Skeletal muscle tissue (tissue), 4 donors: ENCODE results near the gene LAGE3. TPM values are rescaled to one million over a fixed set of nuclear protein-coding genes. Genes with fewer than 3 reads are reported as not detected.
A peak's percentile ranks its signal among the peaks of the same experiment; 100 is the strongest.

Source experiments
- H3K27ac ChIP-seq: one replicate; pipeline ENCODE4 v1.7.0; 2013; ENCODE audit warnings: mild to moderate bottlenecking, low read depth, low read length, inconsistent platforms
- H3K27me3 ChIP-seq, 3 donors: one replicate each; pipeline ENCODE4 v1.7.0; 2013; ENCODE audit warnings: low read length in 3 of 3; ENCODE audit not compliant: control insufficient read depth in 3 of 3, insufficient read depth in 3 of 3
- H3K36me3 ChIP-seq, 3 donors: one replicate each; pipeline ENCODE4 v1.7.0; 2013; ENCODE audit warnings: low read length in 3 of 3; ENCODE audit not compliant: control insufficient read depth in 3 of 3, insufficient read depth in 3 of 3
- H3K4me1 ChIP-seq, 3 donors: one replicate each; pipeline ENCODE4 v1.7.0; 2013; ENCODE audit warnings: low read length in 3 of 3, mild to moderate bottlenecking in 3 of 3; ENCODE audit not compliant: control insufficient read depth in 3 of 3, insufficient read depth in 3 of 3
- H3K4me3 ChIP-seq, 3 donors: one replicate each; pipeline ENCODE4 v1.7.0; 2013; ENCODE audit warnings: low read length in 3 of 3
- H3K9ac ChIP-seq, 3 donors: one replicate each; pipeline ENCODE4 v1.7.0; 2013; ENCODE audit warnings: low read length in 3 of 3, mild to moderate bottlenecking in 3 of 3, moderate library complexity in 2 of 3, low read depth in 1 of 3
- H3K9me3 ChIP-seq, 3 donors: one replicate each; pipeline ENCODE4 v1.7.0; 2013; ENCODE audit warnings: low read length in 3 of 3; ENCODE audit not compliant: control insufficient read depth in 3 of 3
- total RNA-seq: library from RNA; depleted of rRNA; stranded (reverse); fragments of >200 nt; gene quantifications from one replicate; pipeline ENCODE4 v1.2.3, GENCODE V29; 2014
- donor health status: Osteomylitis.

Gene LAGE3
- total RNA-seq, 1 donor from 2014 or later = 12.0 TPM

GRCh38 chrX:154445776-154446175 is 33.3 kb downstream of the LAGE3 start:
- H3K27me3 ChIP-seq = no peaks in the 10 kb centered on the region
- peaks cover 30 to 48% (median 39%) of the 10 kb centered on the region in 3 donors for H3K36me3 ChIP-seq
- no peaks in the 10 kb centered on the region for H3K9me3 ChIP-seq
- H3K4me1 ChIP-seq = peaks cover 16 to 24% (median 16%) of the 10 kb centered on the region in 3 donors
- H3K27ac ChIP-seq = no peak overlapping the region
- H3K9ac ChIP-seq = no peak overlapping the region
- H3K4me3 ChIP-seq = no peak overlapping the region

GRCh38 chrX:154444755-154445246 is 34.3 kb downstream of the LAGE3 start:
- Histone ChIP-seq H3K9ac (peak overlapping the region; percentile 60 to 84 (median 74)), H3K36me3 (peaks cover 32 to 40% (median 34%) of the 10 kb centered on the region in 3 donors), H3K4me1 (peaks cover 16 to 24% (median 16%) of the 10 kb centered on the region in 3 donors), H3K9me3 (no peaks in the 10 kb centered on the region), H3K27me3 (no peaks in the 10 kb centered on the region), H3K27ac (peak overlapping the region; percentile 80), H3K4me3 (peak overlapping the region; percentile 49 to 72 (median 61))

GRCh38 chrX:154443992-154444754 is 34.9 kb downstream of the LAGE3 start, which contains the start of gene FAM50A:
Gene FAM50A, plus strand, starts transcription at chrX:154444141. Its CDS starts 95 bp downstream, at chrX:154444236.
- peaks cover 16 to 24% (median 16%) of the 10 kb centered on the region in 3 donors for H3K4me1 ChIP-seq
- H3K9ac ChIP-seq = peak within 1 kb of the TSS; percentile 60 to 84 (median 74)
- no peaks in the 10 kb centered on the region for H3K9me3 ChIP-seq
- peak within 1 kb of the TSS; percentile 89 for H3K27ac ChIP-seq
- peak within 1 kb of the TSS; percentile 49 to 72 (median 61) for H3K4me3 ChIP-seq
- peaks cover 28 to 36% (median 32%) of the 10 kb centered on the region in 3 donors for H3K36me3 ChIP-seq
- no peaks in the 10 kb centered on the region for H3K27me3 ChIP-seq

- H3K36me3 ChIP-seq = peaks cover 25 to 29% (median 27%) of the 10 kb centered on the region in 3 donors
- H3K27me3 ChIP-seq = no peaks in the 10 kb centered on the region
- peak overlapping the region; percentile 89 for H3K27ac ChIP-seq
- peak overlapping the region; percentile 51 to 76 (median 70) for H3K9ac ChIP-seq
- H3K4me3 ChIP-seq = peak overlapping the region; percentile 48 to 66 (median 60)
- peaks cover 19 to 31% (median 20%) of the 10 kb centered on the region in 3 donors for H3K4me1 ChIP-seq
- no peaks in the 10 kb centered on the region for H3K9me3 ChIP-seq
These were observed 35.6 kb downstream of the LAGE3 start for GRCh38 chrX:154443479-154443910.

GRCh38 chrX:154441984-154442707 is 36.9 kb downstream of the LAGE3 start:
- Histone ChIP-seq H3K36me3 (peaks cover 20 to 26% (median 22%) of the 10 kb centered on the region in 3 donors), H3K9ac (no peak overlapping the region), H3K4me1 (peaks cover 29 to 40% (median 29%) of the 10 kb centered on the region in 3 donors), H3K27me3 (no peaks in the 10 kb centered on the region), H3K9me3 (no peaks in the 10 kb centered on the region), H3K27ac (no peak overlapping the region), H3K4me3 (no peak overlapping the region)

- Histone ChIP-seq H3K27me3 (no peaks in the 10 kb centered on the region), H3K36me3 (peaks cover 16 to 22% (median 16%) of the 10 kb centered on the region in 3 donors), H3K4me1 (peaks cover 29 to 40% (median 29%) of the 10 kb centered on the region in 3 donors), H3K27ac (no peak overlapping the region), H3K9ac (no peak overlapping the region), H3K4me3 (no peak overlapping the region), H3K9me3 (no peaks in the 10 kb centered on the region)
These were observed 37.5 kb downstream of the LAGE3 start for GRCh38 chrX:154441564-154441963.

- Histone ChIP-seq H3K4me3 (no peak overlapping the region), H3K9me3 (no peaks in the 10 kb centered on the region), H3K36me3 (peaks cover 13 to 19% (median 16%) of the 10 kb centered on the region in 3 donors), H3K9ac (no peak overlapping the region), H3K4me1 (peaks cover 27 to 42% (median 34%) of the 10 kb centered on the region in 3 donors), H3K27ac (no peak overlapping the region), H3K27me3 (no peaks in the 10 kb centered on the region)
These were observed 38.3 kb downstream of the LAGE3 start for GRCh38 chrX:154440623-154441357.

- Histone ChIP-seq H3K4me3 (no peak overlapping the region), H3K27ac (no peak overlapping the region), H3K27me3 (no peaks in the 10 kb centered on the region), H3K9me3 (no peaks in the 10 kb centered on the region), H3K9ac (no peak overlapping the region), H3K4me1 (peaks cover 19 to 35% (median 28%) of the 10 kb centered on the region in 3 donors), H3K36me3 (peaks cover 18 to 25% (median 18%) of the 10 kb centered on the region in 3 donors)
These were observed 39.2 kb downstream of the LAGE3 start for GRCh38 chrX:154439841-154440240.
